Colon (tissue), 2 donors: Measurements from ENCODE around the gene ABCB10.
"Not testable (repeated sequence)": the region's sequence is repeated elsewhere in the genome, so short reads cannot be mapped to it uniquely, and the experiment has no call there.

ENCODE experiments used
- FAIRE-seq: peaks from 2 replicates; lab custom pipeline; 2012; peaks lifted over from hg19 to GRCh38; lab: Jason Lieb, UNC
- donor health status: control.
- donor health status: control.

The ABCB10 gene

GRCh38 chr1:229558460-229559335 is at the start of gene ABCB10:
ABCB10 (minus strand) TSS chr1:229558707; CDS start chr1:229558652, 55 bp downstream.
- FAIRE-seq, result no peak

- no peak for FAIRE-seq
These were observed 48.9 kb upstream of the ABCB10 start for GRCh38 chr1:229607370-229607769.

GRCh38 chr1:229603371-229604005 is 45.0 kb upstream of the ABCB10 start:
- FAIRE-seq, result no peak

- no peak for FAIRE-seq
These were observed 41.7 kb upstream of the ABCB10 start for GRCh38 chr1:229600229-229600628.

- no peak for FAIRE-seq
These were observed 40.9 kb upstream of the ABCB10 start for GRCh38 chr1:229599218-229599954.

GRCh38 chr1:229597877-229598276 is 39.4 kb upstream of the ABCB10 start:
- FAIRE-seq, result no peak

GRCh38 chr1:229596925-229597699 is 38.6 kb upstream of the ABCB10 start:
- no peak for FAIRE-seq

- not testable (repeated sequence) for FAIRE-seq
These were observed 37.4 kb upstream of the ABCB10 start for GRCh38 chr1:229595876-229596275.

- no peak for FAIRE-seq
These were observed 35.9 kb upstream of the ABCB10 start for GRCh38 chr1:229594227-229595008.

- FAIRE-seq, result no peak
These were observed 35.3 kb upstream of the ABCB10 start for GRCh38 chr1:229593800-229594199.

- FAIRE-seq, result no peak
These were observed 31.6 kb upstream of the ABCB10 start for GRCh38 chr1:229590119-229590518.

GRCh38 chr1:229585338-229585737 is 26.8 kb upstream of the ABCB10 start:
- no peak for FAIRE-seq

GRCh38 chr1:229582715-229583114 is 24.2 kb upstream of the ABCB10 start:
- FAIRE-seq, result no peak

- no peak for FAIRE-seq
These were observed 23.6 kb upstream of the ABCB10 start for GRCh38 chr1:229582011-229582694.

- no peak for FAIRE-seq
These were observed 23.0 kb upstream of the ABCB10 start for GRCh38 chr1:229581485-229581884.

- no peak for FAIRE-seq
These were observed 20.7 kb upstream of the ABCB10 start for GRCh38 chr1:229579059-229579673.

- no peak for FAIRE-seq
These were observed 19.9 kb upstream of the ABCB10 start for GRCh38 chr1:229578168-229579058.

GRCh38 chr1:229574679-229575442 is 16.4 kb upstream of the ABCB10 start:
- no peak for FAIRE-seq
